Osteocyte (in vitro differentiated cells): Measurements from ENCODE around the gene BTK. TPM values are rescaled to one million over a fixed set of nuclear protein-coding genes. Genes with fewer than 3 reads are reported as not detected.
"Not testable (repeated sequence)": the region's sequence is repeated elsewhere in the genome, so short reads cannot be mapped to it uniquely, and the experiment has no call there.

Experiments
- DNase-seq: peaks from one replicate; pipeline ENCODE4 v3.0.0; 2021; ENCODE audit warnings: mixed read lengths; ENCODE audit not compliant: unreplicated experiment; ENCODE audit errors: extremely low spot score
- H3K27ac Mint-ChIP-seq: one replicate; pipeline ENCODE4 v1.8.0; 2021; ENCODE audit warnings: mild to moderate bottlenecking, mixed read lengths; ENCODE audit not compliant: unreplicated experiment
- H3K27me3 Mint-ChIP-seq: one replicate; pipeline ENCODE4 v1.8.0; 2021; ENCODE audit warnings: mixed read lengths; ENCODE audit not compliant: unreplicated experiment
- H3K36me3 Mint-ChIP-seq: one replicate; pipeline ENCODE4 v1.8.0; 2021; ENCODE audit warnings: mixed read lengths; ENCODE audit not compliant: unreplicated experiment
- H3K4me1 Mint-ChIP-seq: one replicate; pipeline ENCODE4 v1.8.0; 2021; ENCODE audit warnings: mixed read lengths; ENCODE audit not compliant: unreplicated experiment
- H3K4me3 Mint-ChIP-seq: one replicate; pipeline ENCODE4 v1.8.0; 2021; ENCODE audit warnings: mild to moderate bottlenecking, moderate library complexity, mixed read lengths; ENCODE audit not compliant: unreplicated experiment
- H3K9me3 Mint-ChIP-seq: one replicate; pipeline ENCODE4 v1.8.0; 2021; ENCODE audit warnings: mixed read lengths; ENCODE audit not compliant: unreplicated experiment
- total RNA-seq: library from RNA; stranded (reverse); gene quantifications from 2 replicates; pipeline ENCODE4 v1.2.1, GENCODE V29; 2021
- TF ChIP-seq, protein P1 (sequence below): fragments of 200-600 bp; sonication (generic); IDR thresholded peaks from 2 replicates; pipeline ENCODE4 v1.5.0; 2021; ENCODE audit warnings: antibody characterized with exemption, mild to moderate bottlenecking, moderate library complexity

The BTK gene
- total RNA-seq, 1 donor from 2014 or later, result not detected

DNA sequence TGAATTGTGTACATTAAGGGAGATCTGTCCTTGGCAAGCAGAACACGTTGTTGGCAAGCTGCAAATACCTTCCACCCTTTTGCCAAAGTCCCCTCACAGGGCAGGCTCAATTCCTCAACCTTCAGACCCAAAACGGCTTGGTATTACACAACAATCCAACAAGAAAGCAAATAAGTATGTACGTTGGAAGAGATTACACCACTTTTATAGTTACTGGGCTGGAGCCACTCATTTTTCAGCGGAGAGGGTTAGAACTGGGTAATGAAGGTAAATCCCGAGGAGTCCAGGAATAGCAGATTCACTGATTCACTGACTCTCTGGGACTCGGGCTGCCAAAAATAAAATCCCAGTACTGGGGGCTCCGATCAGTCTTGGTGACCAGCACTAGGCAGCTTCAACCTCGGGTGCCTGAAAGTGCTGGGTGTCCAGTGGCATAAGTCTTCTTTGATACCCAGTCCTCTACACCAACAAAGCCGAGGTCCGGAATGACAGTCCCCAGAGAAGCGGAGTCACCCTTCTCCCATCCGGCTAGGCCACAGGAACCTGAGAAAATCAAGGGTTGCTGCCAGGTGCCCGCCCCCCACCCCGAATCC is 38.0 kb downstream of the BTK start:
- H3K27me3 Mint-ChIP-seq, result no peaks in the 10 kb centered on the region
- no peaks in the 10 kb centered on the region for H3K9me3 Mint-ChIP-seq
- H3K4me1 Mint-ChIP-seq, result peaks cover 11% of the 10 kb centered on the region
- TF ChIP-seq, protein P1, sequence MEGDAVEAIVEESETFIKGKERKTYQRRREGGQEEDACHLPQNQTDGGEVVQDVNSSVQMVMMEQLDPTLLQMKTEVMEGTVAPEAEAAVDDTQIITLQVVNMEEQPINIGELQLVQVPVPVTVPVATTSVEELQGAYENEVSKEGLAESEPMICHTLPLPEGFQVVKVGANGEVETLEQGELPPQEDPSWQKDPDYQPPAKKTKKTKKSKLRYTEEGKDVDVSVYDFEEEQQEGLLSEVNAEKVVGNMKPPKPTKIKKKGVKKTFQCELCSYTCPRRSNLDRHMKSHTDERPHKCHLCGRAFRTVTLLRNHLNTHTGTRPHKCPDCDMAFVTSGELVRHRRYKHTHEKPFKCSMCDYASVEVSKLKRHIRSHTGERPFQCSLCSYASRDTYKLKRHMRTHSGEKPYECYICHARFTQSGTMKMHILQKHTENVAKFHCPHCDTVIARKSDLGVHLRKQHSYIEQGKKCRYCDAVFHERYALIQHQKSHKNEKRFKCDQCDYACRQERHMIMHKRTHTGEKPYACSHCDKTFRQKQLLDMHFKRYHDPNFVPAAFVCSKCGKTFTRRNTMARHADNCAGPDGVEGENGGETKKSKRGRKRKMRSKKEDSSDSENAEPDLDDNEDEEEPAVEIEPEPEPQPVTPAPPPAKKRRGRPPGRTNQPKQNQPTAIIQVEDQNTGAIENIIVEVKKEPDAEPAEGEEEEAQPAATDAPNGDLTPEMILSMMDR, result no peak
- peak overlapping the region; percentile 87 for H3K4me3 Mint-ChIP-seq
- DNase-seq, result no peak
- no peaks in the 10 kb centered on the region for H3K36me3 Mint-ChIP-seq
- H3K27ac Mint-ChIP-seq, result peak overlapping the region; percentile 96

DNA sequence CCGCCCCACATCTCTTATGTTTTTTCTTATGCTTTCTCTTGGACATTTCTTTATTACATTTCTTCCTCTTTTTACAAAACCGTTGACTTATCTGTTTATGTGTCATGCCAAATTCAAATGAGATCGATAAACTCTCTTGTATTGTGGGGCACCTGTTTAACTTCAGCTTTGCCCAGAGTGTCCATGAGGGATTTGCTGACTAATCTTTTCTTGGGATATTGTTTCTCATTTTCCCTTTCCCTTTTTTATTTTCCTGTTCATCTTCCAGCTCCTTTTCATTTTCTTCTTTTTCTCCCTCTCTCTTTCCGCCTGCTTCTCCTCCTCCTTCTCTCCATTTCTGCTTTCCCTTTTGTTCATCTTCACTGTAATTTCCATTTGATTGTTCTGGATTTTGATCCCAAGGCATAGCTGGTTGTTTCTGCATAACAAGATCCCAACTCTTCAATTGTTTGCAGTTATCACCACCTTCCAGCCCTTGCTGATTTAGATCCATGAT is 48.2 kb downstream of the BTK start:
- H3K27ac Mint-ChIP-seq, result no peak overlapping the region
- H3K4me3 Mint-ChIP-seq, result no peak overlapping the region
- no peaks in the 10 kb centered on the region for H3K36me3 Mint-ChIP-seq
- H3K27me3 Mint-ChIP-seq, result no peaks in the 10 kb centered on the region
- no peaks in the 10 kb centered on the region for H3K4me1 Mint-ChIP-seq
- H3K9me3 Mint-ChIP-seq, result peaks cover 16% of the 10 kb centered on the region
- TF ChIP-seq, protein P1, result no peak
- no peak for DNase-seq

DNA sequence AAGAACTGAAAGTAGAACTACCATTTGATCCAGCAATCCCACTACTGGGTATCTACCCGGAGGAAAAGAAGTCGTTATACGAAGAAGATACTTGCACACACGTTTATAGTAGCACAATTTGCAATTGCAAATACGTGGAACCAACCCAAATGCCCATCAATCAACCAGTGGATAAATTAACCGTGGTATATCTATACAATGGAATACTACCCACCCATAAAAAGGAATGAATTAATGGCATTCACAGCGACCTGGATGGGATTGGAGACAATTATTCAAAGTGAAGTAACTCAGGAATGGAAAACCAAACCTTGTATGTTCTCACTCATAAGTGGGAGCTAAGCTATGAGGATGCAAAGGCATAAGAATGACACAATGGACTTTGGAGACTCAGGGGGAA is 51.7 kb downstream of the BTK start:
- H3K4me3 Mint-ChIP-seq, DNase-seq, H3K36me3 Mint-ChIP-seq, H3K4me1 Mint-ChIP-seq, H3K27me3 Mint-ChIP-seq, H3K27ac Mint-ChIP-seq: not testable (repeated sequence)
- H3K9me3 Mint-ChIP-seq, result peaks cover 21% of the 10 kb centered on the region

DNA sequence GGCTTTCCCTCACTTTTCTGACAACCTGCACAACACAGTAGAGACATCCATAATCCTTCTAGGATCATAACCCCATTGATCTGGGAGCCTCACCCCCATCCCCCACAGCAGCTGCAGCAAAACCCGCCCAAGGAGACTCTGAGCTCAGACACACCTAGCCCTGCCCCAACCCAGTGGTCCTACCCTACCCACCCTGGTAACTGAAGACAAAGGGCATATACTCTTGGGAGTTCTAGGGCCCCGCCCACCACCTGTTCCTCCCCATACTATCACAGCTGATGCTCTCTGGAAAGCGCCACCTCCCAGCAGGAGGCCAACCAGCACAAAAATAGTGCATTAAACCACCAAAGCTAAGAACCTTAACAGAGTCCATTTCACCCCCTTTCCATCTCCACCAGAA is 59.4 kb downstream of the BTK start:
- not testable (repeated sequence) for H3K4me3 Mint-ChIP-seq, H3K27ac Mint-ChIP-seq, DNase-seq, H3K27me3 Mint-ChIP-seq, H3K4me1 Mint-ChIP-seq, H3K36me3 Mint-ChIP-seq, H3K9me3 Mint-ChIP-seq

DNA sequence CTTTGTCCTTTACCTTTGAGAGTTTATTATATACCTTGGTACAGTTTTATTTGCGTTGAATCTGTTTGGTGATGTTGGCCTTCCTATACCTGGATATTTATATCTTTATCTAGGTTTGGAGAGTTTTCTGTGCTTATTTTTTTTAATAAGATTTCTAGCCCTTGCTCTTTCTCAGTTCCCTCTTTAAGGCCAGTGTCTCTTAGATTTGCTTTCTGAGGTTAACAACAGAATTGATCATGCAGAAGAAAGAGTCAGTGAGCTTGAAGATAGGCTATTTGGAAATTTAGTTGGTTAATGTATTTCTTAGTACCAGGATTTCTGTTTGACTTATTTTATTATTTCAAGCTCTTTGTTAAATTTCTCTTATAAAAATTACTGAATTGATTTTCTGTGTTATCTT is 82.2 kb downstream of the BTK start:
- Mint-ChIP-seq H3K36me3 (no peaks in the 10 kb centered on the region), H3K9me3 (no peaks in the 10 kb centered on the region), H3K4me1 (no peaks in the 10 kb centered on the region), H3K4me3 (no peak overlapping the region), H3K27me3 (no peaks in the 10 kb centered on the region), H3K27ac (no peak overlapping the region)
- TF ChIP-seq, protein P1, result no peak
- no peak for DNase-seq

Other genes starting within 250 kb of the BTK start
- 0.05 TPM in 1 of 2 replicates, not detected in the other for gene DRP2, start 166.4 kb downstream of the BTK start, total RNA-seq
- gene TAF7L, start 94.9 kb downstream of the BTK start, total RNA-seq, result 0.24 TPM in 1 of 2 replicates, not detected in the other
- 10.3 and 14.6 TPM in 2 replicates for gene TIMM8A, start 37.4 kb downstream of the BTK start, total RNA-seq
- 242 and 266 TPM in 2 replicates for gene RPL36A, start 4.8 kb upstream of the BTK start, total RNA-seq
- 26.4 and 28.1 TPM in 2 replicates for gene GLA, start 21.7 kb upstream of the BTK start, total RNA-seq
- gene HNRNPH2, start 22.0 kb upstream of the BTK start, total RNA-seq, result 67.7 and 70.3 TPM in 2 replicates
- gene ARMCX4, start 99.3 kb upstream of the BTK start, total RNA-seq, result 16.8 and 17.5 TPM in 2 replicates
- 38.6 and 40.0 TPM in 2 replicates for gene ARMCX1, start 164.4 kb upstream of the BTK start, total RNA-seq
- gene ARMCX6, start 231.8 kb upstream of the BTK start, total RNA-seq, result 73.5 and 77.9 TPM in 2 replicates
- gene ARMCX3, start 237.0 kb upstream of the BTK start, total RNA-seq, result 91.1 and 91.4 TPM in 2 replicates